ENCODE measurements around the gene KCNH5.

KCNH5 gene

DNA sequence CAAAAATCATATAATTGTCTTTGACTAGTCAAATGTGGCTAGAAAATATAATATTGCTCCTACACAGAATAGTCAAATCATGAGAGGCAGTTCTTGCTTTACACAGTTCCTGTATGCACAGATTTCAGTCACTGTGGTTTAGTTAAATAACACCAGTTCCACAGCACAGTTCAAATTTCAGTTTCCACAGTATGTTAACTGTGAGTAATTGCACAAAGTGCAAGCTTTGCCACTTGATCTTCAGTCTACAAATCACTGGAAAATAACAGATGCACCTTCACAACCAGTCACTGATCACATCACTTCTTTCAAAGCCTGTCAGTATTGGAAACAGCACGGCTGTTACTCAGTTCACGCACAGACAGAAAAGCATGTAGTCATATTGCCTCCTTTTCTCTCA is 38.7 kb downstream of the KCNH5 start:
- no peak overlapping the region for H3K4me3 ChIP-seq (ENCODE audit: low read length, poor library complexity, severe bottlenecking)
- H3K36me3 ChIP-seq (ENCODE audit: insufficient read depth, low read length), result no peaks in the 10 kb centered on the region
- no peak overlapping the region for H3K9ac ChIP-seq (ENCODE audit: low read depth, low read length, poor library complexity, severe bottlenecking)
- H3K4me2 ChIP-seq (ENCODE audit: low read depth, low read length, poor library complexity, severe bottlenecking), result no peak overlapping the region
- H3K9me3 ChIP-seq (ENCODE audit: insufficient read depth, low read depth, low read length), result no peaks in the 10 kb centered on the region
- no peaks in the 10 kb centered on the region for H3K27me3 ChIP-seq (ENCODE audit: insufficient read depth, low read length, poor library complexity, severe bottlenecking)
- H2AFZ ChIP-seq (ENCODE audit: low read length), result no peak overlapping the region
- H4K20me1 ChIP-seq (ENCODE audit: insufficient read depth, low read length, poor library complexity, severe bottlenecking), result no peaks in the 10 kb centered on the region
- no peaks in the 10 kb centered on the region for H3F3A ChIP-seq (ENCODE audit: low read depth)
- no peaks in the 10 kb centered on the region for H3K4me1 ChIP-seq (ENCODE audit: insufficient read depth, low read length, poor library complexity, severe bottlenecking)
- no peaks in the 10 kb centered on the region for H3K9me2 ChIP-seq (replicated peaks; ENCODE audit: low read depth, low read length)
- H3K79me2 ChIP-seq (ENCODE audit: insufficient read depth, low read length), result no peaks in the 10 kb centered on the region
- TF ChIP-seq EZH2phosphoT487 (IDR thresholded peaks at IDR 0.05; ENCODE audit: borderline replicate concordance), result no peak
- TF ChIP-seq, protein P1, sequence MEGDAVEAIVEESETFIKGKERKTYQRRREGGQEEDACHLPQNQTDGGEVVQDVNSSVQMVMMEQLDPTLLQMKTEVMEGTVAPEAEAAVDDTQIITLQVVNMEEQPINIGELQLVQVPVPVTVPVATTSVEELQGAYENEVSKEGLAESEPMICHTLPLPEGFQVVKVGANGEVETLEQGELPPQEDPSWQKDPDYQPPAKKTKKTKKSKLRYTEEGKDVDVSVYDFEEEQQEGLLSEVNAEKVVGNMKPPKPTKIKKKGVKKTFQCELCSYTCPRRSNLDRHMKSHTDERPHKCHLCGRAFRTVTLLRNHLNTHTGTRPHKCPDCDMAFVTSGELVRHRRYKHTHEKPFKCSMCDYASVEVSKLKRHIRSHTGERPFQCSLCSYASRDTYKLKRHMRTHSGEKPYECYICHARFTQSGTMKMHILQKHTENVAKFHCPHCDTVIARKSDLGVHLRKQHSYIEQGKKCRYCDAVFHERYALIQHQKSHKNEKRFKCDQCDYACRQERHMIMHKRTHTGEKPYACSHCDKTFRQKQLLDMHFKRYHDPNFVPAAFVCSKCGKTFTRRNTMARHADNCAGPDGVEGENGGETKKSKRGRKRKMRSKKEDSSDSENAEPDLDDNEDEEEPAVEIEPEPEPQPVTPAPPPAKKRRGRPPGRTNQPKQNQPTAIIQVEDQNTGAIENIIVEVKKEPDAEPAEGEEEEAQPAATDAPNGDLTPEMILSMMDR (conservative IDR thresholded peaks at IDR 0.05; ENCODE audit: low read length), result no peak

DNA sequence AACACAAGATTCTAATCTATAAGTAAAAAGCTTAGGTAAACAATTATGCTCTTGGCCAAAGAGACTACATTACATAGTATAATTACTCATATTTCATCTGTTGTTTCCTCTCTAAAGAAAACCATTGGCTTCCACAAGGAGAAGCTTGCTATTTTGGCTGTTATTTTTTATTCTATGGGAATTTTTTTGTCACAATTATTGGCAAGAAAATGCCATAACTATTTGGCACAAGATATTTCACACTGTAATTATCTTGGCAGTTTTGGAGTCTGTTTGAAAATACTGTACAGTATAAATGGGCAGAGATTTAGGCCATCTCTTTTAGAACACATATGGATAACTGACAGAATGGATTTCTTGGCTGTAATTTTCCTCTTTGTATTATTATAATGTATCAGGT is 51.2 kb downstream of the KCNH5 start:
- Histone ChIP-seq H3K79me2 (ENCODE audit: insufficient read depth, low read length) (no peaks in the 10 kb centered on the region), H3K9ac (ENCODE audit: low read depth, low read length, poor library complexity, severe bottlenecking) (no peak overlapping the region), H3K4me2 (ENCODE audit: low read depth, low read length, poor library complexity, severe bottlenecking) (no peak overlapping the region), H3K9me3 (ENCODE audit: insufficient read depth, low read depth, low read length) (no peaks in the 10 kb centered on the region), H3K4me3 (ENCODE audit: low read length, poor library complexity, severe bottlenecking) (no peak overlapping the region), H3K27me3 (ENCODE audit: insufficient read depth, low read length, poor library complexity, severe bottlenecking) (no peaks in the 10 kb centered on the region), H3K9me2 (replicated peaks; ENCODE audit: low read depth, low read length) (peaks cover 5% of the 10 kb centered on the region; the same call in 1 of the 2 replicates), H2AFZ (ENCODE audit: low read length) (no peak overlapping the region), H3F3A (ENCODE audit: low read depth) (no peaks in the 10 kb centered on the region), H4K20me1 (ENCODE audit: insufficient read depth, low read length, poor library complexity, severe bottlenecking) (no peaks in the 10 kb centered on the region), H3K36me3 (ENCODE audit: insufficient read depth, low read length) (no peaks in the 10 kb centered on the region), H3K4me1 (ENCODE audit: insufficient read depth, low read length, poor library complexity, severe bottlenecking) (no peaks in the 10 kb centered on the region)
- no peak for TF ChIP-seq EZH2phosphoT487 (IDR thresholded peaks at IDR 0.05; ENCODE audit: borderline replicate concordance)
- TF ChIP-seq, protein P1 (conservative IDR thresholded peaks at IDR 0.05; ENCODE audit: low read length), result no peak

DNA sequence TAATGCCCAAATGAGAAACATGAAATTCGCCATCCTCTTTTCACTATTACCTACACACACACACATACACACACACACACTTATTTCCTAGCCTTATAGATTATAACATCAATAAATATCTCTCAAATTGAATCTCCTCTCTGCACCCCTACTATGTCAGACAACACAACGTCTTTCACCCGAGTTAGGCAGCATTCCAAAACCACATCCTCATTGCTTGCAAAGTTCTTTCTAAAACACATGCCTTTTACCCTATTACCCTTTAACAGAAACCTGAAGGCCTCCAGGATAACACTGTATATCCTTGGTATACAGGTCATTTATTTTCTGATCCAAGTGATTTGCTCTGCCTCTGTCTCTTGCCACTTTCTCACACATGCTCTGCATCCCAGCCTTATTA is 56.3 kb downstream of the KCNH5 start:
- Histone ChIP-seq H3K4me1 (ENCODE audit: insufficient read depth, low read length, poor library complexity, severe bottlenecking) (no peaks in the 10 kb centered on the region), H3K9ac (ENCODE audit: low read depth, low read length, poor library complexity, severe bottlenecking) (no peak overlapping the region), H2AFZ (ENCODE audit: low read length) (no peak overlapping the region), H4K20me1 (ENCODE audit: insufficient read depth, low read length, poor library complexity, severe bottlenecking) (no peaks in the 10 kb centered on the region), H3K9me3 (ENCODE audit: insufficient read depth, low read depth, low read length) (no peaks in the 10 kb centered on the region), H3K9me2 (replicated peaks; ENCODE audit: low read depth, low read length) (peaks cover 5% of the 10 kb centered on the region; the same call in 1 of the 2 replicates), H3K27me3 (ENCODE audit: insufficient read depth, low read length, poor library complexity, severe bottlenecking) (no peaks in the 10 kb centered on the region), H3K4me2 (ENCODE audit: low read depth, low read length, poor library complexity, severe bottlenecking) (no peak overlapping the region), H3K4me3 (ENCODE audit: low read length, poor library complexity, severe bottlenecking) (no peak overlapping the region), H3F3A (ENCODE audit: low read depth) (no peaks in the 10 kb centered on the region), H3K36me3 (ENCODE audit: insufficient read depth, low read length) (no peaks in the 10 kb centered on the region), H3K79me2 (ENCODE audit: insufficient read depth, low read length) (no peaks in the 10 kb centered on the region)
- TF ChIP-seq EZH2phosphoT487 (IDR thresholded peaks at IDR 0.05; ENCODE audit: borderline replicate concordance), result no peak
- TF ChIP-seq, protein P1 (conservative IDR thresholded peaks at IDR 0.05; ENCODE audit: low read length), result no peak
